Measurements from ENCODE around the gene COL5A2.

The COL5A2 gene

GRCh38 chr2:189210250-189211087 lies 30.9 kb upstream of the COL5A2 start:
- Histone ChIP-seq H3K4me1 (ENCODE audit: control insufficient read depth, insufficient read depth, low read length) (peaks cover 11% of the 10 kb centered on the region), H3K9me3 (ENCODE audit: control insufficient read depth, low read length) (no peaks in the 10 kb centered on the region), H3K27ac (ENCODE audit: insufficient read depth, low read depth, low read length, poor library complexity, severe bottlenecking) (no peak overlapping the region), H3K27me3 (ENCODE audit: control insufficient read depth, insufficient read depth, low read length, poor library complexity, severe bottlenecking) (no peaks in the 10 kb centered on the region), H3K36me3 (ENCODE audit: control insufficient read depth, insufficient read depth, low read length) (no peaks in the 10 kb centered on the region), H3K4me3 (ENCODE audit: insufficient read depth, low read depth, low read length) (no peak overlapping the region)
- WGBS, 2 experiments: 82 to 85% methylated on average over 6 of the region's 7 CpGs

DNA sequence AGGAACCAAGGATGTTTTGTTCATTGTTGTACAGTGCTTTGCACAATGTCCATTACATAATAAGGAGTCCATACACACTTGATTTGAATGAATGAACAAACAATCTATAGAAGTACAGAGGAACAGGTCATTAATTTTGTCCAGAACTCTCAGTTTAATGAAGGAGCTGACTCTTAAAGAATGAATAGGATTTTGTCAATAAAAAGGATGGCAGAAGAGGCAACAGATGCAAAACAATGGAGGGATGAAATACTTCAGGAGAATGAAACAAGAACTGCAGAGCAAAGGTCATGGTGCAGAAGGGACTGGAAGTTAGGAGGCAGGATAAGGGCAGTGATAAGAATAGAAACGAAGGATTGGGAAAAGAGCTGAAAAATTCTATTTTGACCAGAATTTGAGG lies 28.7 kb upstream of the COL5A2 start:
- Histone ChIP-seq H3K9me3 (ENCODE audit: control insufficient read depth, low read length) (no peaks in the 10 kb centered on the region), H3K4me3 (ENCODE audit: insufficient read depth, low read depth, low read length) (no peak overlapping the region), H3K36me3 (ENCODE audit: control insufficient read depth, insufficient read depth, low read length) (no peaks in the 10 kb centered on the region), H3K27ac (ENCODE audit: insufficient read depth, low read depth, low read length, poor library complexity, severe bottlenecking) (no peak overlapping the region), H3K27me3 (ENCODE audit: control insufficient read depth, insufficient read depth, low read length, poor library complexity, severe bottlenecking) (no peaks in the 10 kb centered on the region), H3K4me1 (ENCODE audit: control insufficient read depth, insufficient read depth, low read length) (peaks cover 11% of the 10 kb centered on the region)
- 91 to 97% methylated on average over 1 of the region's 1 CpG for WGBS, 2 experiments

DNA sequence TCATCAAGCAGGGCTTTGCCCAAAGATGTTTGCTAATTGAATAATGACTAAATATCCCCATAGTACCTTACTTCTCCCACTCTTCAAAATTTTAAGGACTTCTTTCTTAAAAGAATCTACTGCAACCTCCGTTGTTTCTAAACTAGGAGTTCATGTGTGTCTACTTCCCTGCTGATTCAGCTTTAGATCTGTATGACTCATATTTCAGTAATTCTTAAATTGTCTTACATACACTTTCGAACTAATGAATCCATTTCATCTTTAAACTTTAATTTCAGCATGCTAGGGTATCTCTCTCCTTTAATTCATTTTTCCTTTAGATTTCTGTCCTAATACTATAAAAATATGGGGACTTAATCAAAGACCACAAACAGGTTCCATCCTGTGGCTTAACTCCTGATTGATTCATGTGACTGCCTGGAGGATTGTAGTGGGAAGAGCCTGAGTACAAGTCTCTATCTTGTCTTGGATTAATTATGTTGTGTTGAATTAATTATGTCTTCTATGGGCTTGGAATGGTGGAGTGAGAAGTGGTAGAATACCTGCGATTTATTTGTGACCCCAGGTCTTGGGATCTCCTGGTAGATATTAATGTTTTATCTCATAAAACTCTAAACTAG lies 24.9 kb upstream of the COL5A2 start:
- WGBS, 2 experiments: 87 to 94% methylated on average over 2 to 3 of the region's 3 CpGs
- Histone ChIP-seq H3K4me3 (ENCODE audit: insufficient read depth, low read depth, low read length) (no peak overlapping the region), H3K27ac (ENCODE audit: insufficient read depth, low read depth, low read length, poor library complexity, severe bottlenecking) (no peak overlapping the region), H3K9me3 (ENCODE audit: control insufficient read depth, low read length) (no peaks in the 10 kb centered on the region), H3K36me3 (ENCODE audit: control insufficient read depth, insufficient read depth, low read length) (no peaks in the 10 kb centered on the region), H3K4me1 (ENCODE audit: control insufficient read depth, insufficient read depth, low read length) (peaks cover 8% of the 10 kb centered on the region), H3K27me3 (ENCODE audit: control insufficient read depth, insufficient read depth, low read length, poor library complexity, severe bottlenecking) (no peaks in the 10 kb centered on the region)

DNA sequence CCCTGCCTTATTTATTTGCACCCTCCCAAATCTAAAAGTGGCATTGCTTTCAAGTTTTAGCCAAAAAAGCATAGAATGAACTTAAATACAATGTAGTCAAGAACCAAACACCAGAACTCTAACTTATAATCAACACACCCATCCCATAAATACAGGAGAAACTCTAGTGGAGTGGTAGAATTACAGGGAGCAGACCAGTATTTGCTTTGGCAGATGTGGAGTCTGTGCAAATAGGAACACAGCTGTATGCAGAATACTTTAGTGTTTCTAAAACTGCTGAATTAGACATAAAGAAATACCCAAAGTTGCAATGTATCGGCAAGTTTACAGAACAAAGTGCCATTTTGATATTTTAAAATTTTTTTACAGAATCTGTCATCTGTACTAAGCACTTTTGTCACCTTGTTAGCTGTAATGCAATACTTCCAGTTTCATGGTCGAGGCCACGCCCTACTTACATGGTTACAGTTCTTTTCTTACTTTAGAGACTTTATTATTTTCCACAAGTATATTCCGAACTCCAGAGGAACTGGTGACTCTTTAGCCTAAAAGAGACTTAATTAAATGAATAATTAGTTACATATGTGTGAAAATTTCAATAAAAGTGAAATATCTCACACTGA lies 23.7 kb upstream of the COL5A2 start:
- no peaks in the 10 kb centered on the region for H3K36me3 ChIP-seq (ENCODE audit: control insufficient read depth, insufficient read depth, low read length)
- no peaks in the 10 kb centered on the region for H3K9me3 ChIP-seq (ENCODE audit: control insufficient read depth, low read length)
- H3K4me3 ChIP-seq (ENCODE audit: insufficient read depth, low read depth, low read length): no peak overlapping the region
- H3K27ac ChIP-seq (ENCODE audit: insufficient read depth, low read depth, low read length, poor library complexity, severe bottlenecking): no peak overlapping the region
- no peaks in the 10 kb centered on the region for H3K4me1 ChIP-seq (ENCODE audit: control insufficient read depth, insufficient read depth, low read length)
- WGBS, 2 experiments: 95 to 98% methylated on average over 3 of the region's 4 CpGs
- H3K27me3 ChIP-seq (ENCODE audit: control insufficient read depth, insufficient read depth, low read length, poor library complexity, severe bottlenecking): no peaks in the 10 kb centered on the region

DNA sequence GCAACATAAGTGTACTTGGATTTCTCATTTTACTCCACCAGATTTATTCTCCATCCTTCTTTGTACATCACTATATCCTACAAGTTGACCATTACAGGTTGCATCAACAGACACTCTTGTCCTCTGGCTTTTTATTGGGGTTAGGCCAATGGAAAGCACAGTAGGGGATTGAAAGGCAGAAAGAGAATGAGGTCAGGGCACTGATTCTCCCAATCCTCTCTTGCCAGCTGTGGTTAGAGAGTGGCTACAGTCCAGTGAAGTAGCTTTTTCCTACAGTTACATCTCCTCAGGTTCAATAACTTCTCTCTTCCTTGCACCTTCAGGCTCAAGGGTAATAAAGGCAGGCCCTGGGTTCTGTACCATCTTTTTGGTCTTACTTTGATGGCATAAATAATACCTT lies 20.2 kb upstream of the COL5A2 start:
- H3K4me3 ChIP-seq (ENCODE audit: insufficient read depth, low read depth, low read length): no peak overlapping the region
- no peak overlapping the region for H3K27ac ChIP-seq (ENCODE audit: insufficient read depth, low read depth, low read length, poor library complexity, severe bottlenecking)
- H3K9me3 ChIP-seq (ENCODE audit: control insufficient read depth, low read length): no peaks in the 10 kb centered on the region
- no peaks in the 10 kb centered on the region for H3K27me3 ChIP-seq (ENCODE audit: control insufficient read depth, insufficient read depth, low read length, poor library complexity, severe bottlenecking)
- no peaks in the 10 kb centered on the region for H3K4me1 ChIP-seq (ENCODE audit: control insufficient read depth, insufficient read depth, low read length)
- no peaks in the 10 kb centered on the region for H3K36me3 ChIP-seq (ENCODE audit: control insufficient read depth, insufficient read depth, low read length)

DNA sequence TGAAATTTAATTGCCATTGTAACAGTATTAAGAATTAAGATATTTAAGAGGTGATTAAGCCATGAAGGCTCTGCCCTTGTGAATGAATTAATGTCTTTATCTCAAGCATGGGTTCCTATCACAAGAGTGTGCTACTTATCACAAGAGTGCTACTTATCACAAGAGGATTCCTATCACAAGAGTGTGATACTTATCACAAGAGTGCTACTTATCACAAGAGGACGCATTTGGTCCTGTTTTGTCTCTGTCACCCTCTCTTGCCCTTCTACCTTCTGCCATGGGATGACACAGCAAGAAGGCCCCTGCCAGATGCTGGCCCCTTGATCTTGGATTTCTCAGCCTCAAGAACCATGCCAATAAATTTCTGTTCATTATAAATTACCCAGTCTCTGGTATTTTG lies 13.2 kb upstream of the COL5A2 start:
- 92 to 96% methylated on average over 1 of the region's 1 CpG for WGBS, 2 experiments
- Histone ChIP-seq H3K27me3 (ENCODE audit: control insufficient read depth, insufficient read depth, low read length, poor library complexity, severe bottlenecking) (no peaks in the 10 kb centered on the region), H3K9me3 (ENCODE audit: control insufficient read depth, low read length) (no peaks in the 10 kb centered on the region), H3K27ac (ENCODE audit: insufficient read depth, low read depth, low read length, poor library complexity, severe bottlenecking) (no peak overlapping the region), H3K4me1 (ENCODE audit: control insufficient read depth, insufficient read depth, low read length) (no peaks in the 10 kb centered on the region), H3K4me3 (ENCODE audit: insufficient read depth, low read depth, low read length) (no peak overlapping the region), H3K36me3 (ENCODE audit: control insufficient read depth, insufficient read depth, low read length) (no peaks in the 10 kb centered on the region)

GRCh38 chr2:189191766-189192165 lies 12.2 kb upstream of the COL5A2 start:
- no peaks in the 10 kb centered on the region for H3K36me3 ChIP-seq (ENCODE audit: control insufficient read depth, insufficient read depth, low read length)
- no peak overlapping the region for H3K4me3 ChIP-seq (ENCODE audit: insufficient read depth, low read depth, low read length)
- no peak overlapping the region for H3K27ac ChIP-seq (ENCODE audit: insufficient read depth, low read depth, low read length, poor library complexity, severe bottlenecking)
- H3K9me3 ChIP-seq (ENCODE audit: control insufficient read depth, low read length): no peaks in the 10 kb centered on the region
- no peaks in the 10 kb centered on the region for H3K4me1 ChIP-seq (ENCODE audit: control insufficient read depth, insufficient read depth, low read length)
- no peaks in the 10 kb centered on the region for H3K27me3 ChIP-seq (ENCODE audit: control insufficient read depth, insufficient read depth, low read length, poor library complexity, severe bottlenecking)

DNA sequence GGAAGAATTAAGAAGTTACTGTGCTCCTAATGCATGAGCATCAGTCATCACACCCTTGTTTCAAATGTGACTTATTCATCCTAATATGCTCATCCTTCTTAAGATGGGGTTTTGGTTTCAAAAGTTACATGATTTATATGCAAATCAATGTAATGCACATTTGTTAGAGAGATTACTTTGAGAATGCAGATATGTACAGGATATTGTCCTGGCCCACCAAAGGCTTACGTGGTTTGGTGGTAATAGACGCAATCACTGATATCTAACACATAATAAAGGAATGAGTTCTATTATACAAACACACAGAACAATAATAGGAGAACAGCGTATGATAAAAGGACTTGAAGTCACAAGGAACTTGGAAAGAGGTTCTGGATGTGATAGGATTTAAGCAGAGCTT lies 11.1 kb upstream of the COL5A2 start:
- whole genome bisulfite sequencing, 2 experiments: 71% methylated on average over 1 of the region's 3 CpGs; no CpG with 5 or more reads in 1 of the 2 experiments
- Histone ChIP-seq H3K36me3 (ENCODE audit: control insufficient read depth, insufficient read depth, low read length) (no peaks in the 10 kb centered on the region), H3K27ac (ENCODE audit: insufficient read depth, low read depth, low read length, poor library complexity, severe bottlenecking) (no peak overlapping the region)

GRCh38 chr2:189188115-189188805 lies 8.7 kb upstream of the COL5A2 start:
- no peak overlapping the region for H3K4me3 ChIP-seq (ENCODE audit: insufficient read depth, low read depth, low read length)
- H3K36me3 ChIP-seq (ENCODE audit: control insufficient read depth, insufficient read depth, low read length): no peaks in the 10 kb centered on the region
- WGBS, 2 experiments: 72 to 84% methylated on average over 3 of the region's 3 CpGs
- no peaks in the 10 kb centered on the region for H3K9me3 ChIP-seq (ENCODE audit: control insufficient read depth, low read length)
- no peaks in the 10 kb centered on the region for H3K4me1 ChIP-seq (ENCODE audit: control insufficient read depth, insufficient read depth, low read length)
- H3K27me3 ChIP-seq (ENCODE audit: control insufficient read depth, insufficient read depth, low read length, poor library complexity, severe bottlenecking): no peaks in the 10 kb centered on the region
- no peak overlapping the region for H3K27ac ChIP-seq (ENCODE audit: insufficient read depth, low read depth, low read length, poor library complexity, severe bottlenecking)

More for the DNA sequence above, 11.1 kb upstream of the COL5A2 start:
- Histone ChIP-seq H3K4me1 (ENCODE audit: control insufficient read depth, insufficient read depth, low read length) (no peaks in the 10 kb centered on the region), H3K9me3 (ENCODE audit: control insufficient read depth, low read length) (no peaks in the 10 kb centered on the region), H3K27me3 (ENCODE audit: control insufficient read depth, insufficient read depth, low read length, poor library complexity, severe bottlenecking) (no peaks in the 10 kb centered on the region), H3K4me3 (ENCODE audit: insufficient read depth, low read depth, low read length) (no peak overlapping the region)

DNA sequence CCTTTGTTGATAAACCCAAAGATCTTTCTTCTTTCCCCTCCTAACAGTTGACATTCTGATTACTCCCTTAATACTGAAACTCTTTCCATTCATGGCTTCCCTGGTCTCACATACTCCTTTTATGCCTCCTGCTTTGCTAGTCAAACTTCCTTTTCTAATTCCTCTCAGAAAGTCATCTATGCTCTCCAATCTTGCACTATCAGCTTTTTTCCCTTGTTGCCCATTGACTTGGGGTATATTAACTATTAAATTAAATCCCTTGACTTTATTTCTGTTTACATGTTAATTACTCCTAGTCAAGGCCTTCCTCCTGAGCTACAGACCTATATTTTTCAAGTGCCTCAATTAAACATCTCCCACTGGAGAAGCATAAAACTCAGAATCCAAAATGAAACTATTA lies 3.6 kb upstream of the COL5A2 start:
- Histone ChIP-seq H3K27ac (ENCODE audit: insufficient read depth, low read depth, low read length, poor library complexity, severe bottlenecking) (no peak overlapping the region), H3K4me3 (ENCODE audit: insufficient read depth, low read depth, low read length) (no peak overlapping the region), H3K4me1 (ENCODE audit: control insufficient read depth, insufficient read depth, low read length) (peaks cover 11% of the 10 kb centered on the region), H3K36me3 (ENCODE audit: control insufficient read depth, insufficient read depth, low read length) (no peaks in the 10 kb centered on the region), H3K9me3 (ENCODE audit: control insufficient read depth, low read length) (no peaks in the 10 kb centered on the region), H3K27me3 (ENCODE audit: control insufficient read depth, insufficient read depth, low read length, poor library complexity, severe bottlenecking) (no peaks in the 10 kb centered on the region)
